A673 (cell line): Measurements from ENCODE around the gene HPN. TPM values are rescaled to one million over a fixed set of nuclear protein-coding genes. Genes with fewer than 3 reads are reported as not detected.

Experiments
- BruUV-seq: library from RNA; stranded (reverse); fragments of 400-500 nt; replicated peaks from 2 replicates; lab custom pipeline; 2021; lab: Mats Ljungman, UMichigan
- CTCF ChIA-PET: fragments of 300-600 bp; sonication (Branson Sonifier 250); formaldehyde crosslinking; loops from one replicate; lab custom pipeline; 2022; ENCODE audit warnings: antibody characterized with exemption; lab: Charles Lee
- POLR2A ChIA-PET: fragments of 300-600 bp; sonication (Branson Sonifier 250); formaldehyde crosslinking; loops from one replicate; lab custom pipeline; 2022; ENCODE audit warnings: antibody characterized with exemption; ENCODE audit not compliant: low non-redundant PET; lab: Charles Lee
- DNase-seq: peaks from one replicate; pipeline ENCODE4 v3.0.0-alpha.2; 2015; ENCODE audit warnings: low spot score
- H3K27ac ChIP-seq: fragments of 200-600 bp; sonication (generic); 2 replicates; pipeline ENCODE4 v1.5.1; 2016; ENCODE audit warnings: mixed run types, low read depth, mild to moderate bottlenecking, mixed read lengths, antibody characterized with exemption, low read length; ENCODE audit not compliant: poor library complexity, severe bottlenecking
- H3K27me3 ChIP-seq: fragments of 200-600 bp; sonication (generic); replicated peaks from 2 replicates; pipeline ENCODE4 v1.6.1; 2017; ENCODE audit warnings: mixed run types, low read depth, mild to moderate bottlenecking, mixed read lengths, antibody characterized with exemption, low read length; ENCODE audit not compliant: insufficient read depth, poor library complexity
- H3K36me3 ChIP-seq: fragments of 200-600 bp; sonication (generic); 2 replicates; pipeline ENCODE4 v1.6.1; 2016; ENCODE audit warnings: mixed run types, mild to moderate bottlenecking, mixed read lengths, antibody characterized with exemption, low read length; ENCODE audit not compliant: insufficient read depth, poor library complexity, severe bottlenecking
- H3K4me1 ChIP-seq: fragments of 200-600 bp; sonication (generic); 2 replicates; pipeline ENCODE4 v1.6.1; 2017; ENCODE audit warnings: mixed run types, mild to moderate bottlenecking, mixed read lengths, antibody characterized with exemption, low read length; ENCODE audit not compliant: insufficient read depth, poor library complexity, severe bottlenecking
- H3K4me3 ChIP-seq: fragments of 200-600 bp; sonication (generic); 2 replicates; pipeline ENCODE4 v1.5.1; 2016; ENCODE audit warnings: low read depth, mixed run types, mild to moderate bottlenecking, mixed read lengths, low read length; ENCODE audit not compliant: poor library complexity, severe bottlenecking
- H3K9me3 ChIP-seq: fragments of 200-600 bp; sonication (generic); 2 replicates; pipeline ENCODE4 v1.6.1; 2016; ENCODE audit warnings: mixed run types, low read depth, mild to moderate bottlenecking, mixed read lengths, antibody characterized with exemption, low read length; ENCODE audit not compliant: poor library complexity, severe bottlenecking
- CTCF ChIP-seq: fragments of 300-800, 200-600 bp; sonication (generic); conservative IDR thresholded peaks from 2 replicates; pipeline ENCODE4 v1.5.1; 2017; ENCODE audit warnings: low read depth, mild to moderate bottlenecking, antibody characterized with exemption, low read length, moderate library complexity, mixed read lengths
- EZH2 ChIP-seq: fragments of 200-600 bp; sonication (generic); IDR thresholded peaks from 2 replicates; pipeline ENCODE4 v1.6.1; 2017; ENCODE audit warnings: borderline replicate concordance, low read depth, mild to moderate bottlenecking, mixed read lengths, antibody characterized with exemption, low read length; ENCODE audit not compliant: poor library complexity, severe bottlenecking
- intact Hi-C: fragments of 100-400 bp; cut with micrococcal nuclease; formaldehyde crosslinking; loops from one replicate; pipeline ENCODE4 v1.10.0; 2022; ENCODE audit not compliant: unreplicated experiment
- total RNA-seq: library from RNA; stranded (reverse); gene quantifications from 2 replicates; pipeline ENCODE4 v1.2.3, GENCODE V29; 2021

HPN gene
- total RNA-seq, 1 experiment from 2014 or later = not detected

GRCh38 chr19:35008891-35009341, 32.6 kb upstream of the HPN start:
- Histone ChIP-seq H3K9me3 (no peaks in the 10 kb centered on the region), H3K36me3 (peaks cover 56% of the 10 kb centered on the region), H3K27me3 (no peaks in the 10 kb centered on the region), H3K4me1 (no peaks in the 10 kb centered on the region), H3K4me3 (no peak overlapping the region), H3K27ac (no peak overlapping the region)
- ChIA-PET CTCF (no interaction called here), POLR2A (no interaction called here)
- BruUV-seq = no TSS peak
- DNase-seq = no peak
- TF ChIP-seq EZH2 (no peak), CTCF (no peak)
- intact Hi-C loops = no loop called here

- Histone ChIP-seq H3K36me3 (peaks cover 59% of the 10 kb centered on the region), H3K4me3 (no peak overlapping the region), H3K4me1 (no peaks in the 10 kb centered on the region), H3K27ac (no peak overlapping the region), H3K9me3 (no peaks in the 10 kb centered on the region), H3K27me3 (no peaks in the 10 kb centered on the region)
- POLR2A ChIA-PET = no interaction called here
- BruUV-seq = no TSS peak
- DNase-seq = no peak
- intact Hi-C loops = loop anchor here (10.0 kb wide), 1 partner anchor 175 kb away; no protein-coding TSS in a partner anchor
- CTCF ChIA-PET = no interaction called here
- TF ChIP-seq CTCF = no peak
- no peak for TF ChIP-seq EZH2
Observed at GRCh38 chr19:35009424-35010415, 31.8 kb upstream of the HPN start.

GRCh38 chr19:35011091-35011689, 30.3 kb upstream of the HPN start:
- CTCF ChIA-PET = no interaction called here
- POLR2A ChIA-PET = no interaction called here
- H3K4me1 ChIP-seq = no peaks in the 10 kb centered on the region
- no peak for DNase-seq
- no peak overlapping the region for H3K27ac ChIP-seq
- H3K27me3 ChIP-seq = no peaks in the 10 kb centered on the region
- intact Hi-C loops = loop anchor here (10.0 kb wide), 1 partner anchor 176 kb away; no protein-coding TSS in a partner anchor
- TF ChIP-seq CTCF (no peak), EZH2 (no peak)
- BruUV-seq = no TSS peak
- H3K9me3 ChIP-seq = no peaks in the 10 kb centered on the region
- no peak overlapping the region for H3K4me3 ChIP-seq
- peaks cover 67% of the 10 kb centered on the region for H3K36me3 ChIP-seq
